ENCODE measurements around the gene ANXA8L1.
"Not testable (repeated sequence)": the region's sequence is repeated elsewhere in the genome, so short reads cannot be mapped to it uniquely, and the experiment has no call there.

ANXA8L1 gene

GRCh38 chr10:46418283-46418682 is 42.7 kb downstream of the ANXA8L1 start:
- not testable (repeated sequence) for H3K4me3 ChIP-seq; H3K4me2 ChIP-seq; H3K9me3 ChIP-seq (replicated peaks in 1 of 11); H3K4me1 ChIP-seq; H3K9ac ChIP-seq; H3K27ac ChIP-seq; H3K36me3 ChIP-seq; H3K27me3 ChIP-seq; H4K20me1 ChIP-seq

GRCh38 chr10:46419570-46420379 is 44.2 kb downstream of the ANXA8L1 start:
- not testable (repeated sequence) for H3K4me3 ChIP-seq; H3K27me3 ChIP-seq; H3K4me2 ChIP-seq; H3K4me1 ChIP-seq; H3K9me3 ChIP-seq (replicated peaks in 1 of 11); H3K27ac ChIP-seq; H3K36me3 ChIP-seq; H3K9ac ChIP-seq; H4K20me1 ChIP-seq

DNA sequence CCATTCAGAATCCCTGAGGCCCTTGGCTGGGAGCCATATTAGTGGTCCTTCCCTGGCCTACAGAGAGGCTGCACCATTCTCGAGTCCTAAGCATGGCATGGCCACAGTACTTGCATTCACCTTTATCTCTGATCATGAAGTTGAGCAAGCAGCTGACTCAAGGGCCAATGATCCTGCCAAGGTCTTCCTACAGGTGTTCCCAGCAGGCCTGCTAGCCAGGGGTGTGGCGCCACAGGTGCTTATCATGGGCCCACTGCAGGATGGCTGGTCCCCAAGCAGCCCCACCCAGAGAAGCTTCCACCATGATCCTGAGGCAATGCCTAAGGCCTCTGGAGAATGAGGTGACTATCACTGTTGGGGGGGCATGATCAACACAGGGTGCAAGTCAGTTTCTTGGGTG is 48.0 kb downstream of the ANXA8L1 start:
- not testable (repeated sequence) for H3K27ac ChIP-seq; H3K4me1 ChIP-seq; H3K4me2 ChIP-seq; H3K27me3 ChIP-seq; H3K9ac ChIP-seq; H3K4me3 ChIP-seq; H3K9me3 ChIP-seq (replicated peaks in 1 of 11); H4K20me1 ChIP-seq; H3K36me3 ChIP-seq

DNA sequence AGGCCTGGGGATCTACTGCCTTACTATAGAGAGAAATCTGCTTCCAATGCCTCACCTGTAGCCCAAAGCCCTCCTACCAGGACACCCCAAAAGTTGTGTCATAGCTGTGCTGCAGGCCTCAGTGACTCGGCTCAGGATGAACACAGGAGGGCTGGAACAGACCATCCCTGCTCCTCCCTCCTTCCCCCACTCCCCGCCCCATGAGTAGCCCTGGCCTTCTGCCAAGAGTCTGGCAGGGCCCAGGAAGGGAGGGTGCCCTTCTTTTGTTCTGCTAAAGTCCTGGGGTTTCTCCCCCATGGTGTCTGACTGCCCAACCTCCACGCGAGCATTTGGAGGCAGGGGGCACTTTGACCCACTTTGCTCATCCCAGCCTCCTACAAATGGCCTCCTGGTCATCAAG is 65.4 kb downstream of the ANXA8L1 start:
- not testable (repeated sequence) for H3K4me3 ChIP-seq, H3K4me1 ChIP-seq, H3K4me2 ChIP-seq, H3K27me3 ChIP-seq, H3K36me3 ChIP-seq, H4K20me1 ChIP-seq, H3K9ac ChIP-seq, H3K27ac ChIP-seq
- peaks cover 0 to 14% (median 0%) of the 10 kb centered on the region in 11 experiments; a peak in 6 of 22 replicates for H3K9me3 ChIP-seq (replicated peaks in 1 of 11)
